NCI-H345 (cell line): Measurements from ENCODE around the gene OSM.

Experiments used
- DNase-seq: peaks from one replicate; lab custom pipeline; 2025; lab: John Stamatoyannopoulos, UW

Gene OSM

DNA sequence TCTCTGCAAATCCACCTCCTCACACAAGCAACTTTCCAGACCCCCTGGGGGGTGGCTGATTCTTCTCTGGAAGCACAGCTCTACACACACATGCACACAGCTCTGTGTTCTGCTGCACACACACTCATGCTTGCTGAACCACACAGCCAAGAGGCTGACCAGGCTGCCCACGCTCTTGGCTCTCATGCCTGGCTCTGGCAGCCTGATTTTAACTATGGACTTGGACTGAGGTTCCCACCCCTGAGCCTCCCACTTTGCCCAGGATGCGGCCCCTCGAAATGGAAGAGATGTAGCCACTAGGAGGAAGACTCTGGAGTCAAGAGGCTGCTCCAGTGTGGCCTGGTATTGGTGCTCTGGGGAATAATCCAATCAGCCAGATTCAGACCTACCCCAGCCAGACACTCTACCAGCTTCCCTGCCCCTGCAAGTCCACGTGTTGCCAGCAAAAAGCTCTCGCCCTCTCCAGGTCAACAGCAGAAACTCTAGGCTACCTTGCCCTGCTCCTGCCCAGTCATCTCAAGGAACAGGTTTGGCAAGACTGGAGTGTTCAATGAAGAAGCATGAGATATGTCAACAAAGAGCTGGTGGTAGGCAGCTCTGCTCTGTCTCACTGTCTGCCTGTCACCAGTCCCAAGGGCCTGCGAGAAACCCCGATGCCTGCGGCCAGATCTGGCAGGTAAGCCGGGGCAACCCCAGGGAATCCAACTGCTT is 31.5 kb upstream of the OSM start:
- no peak for DNase-seq

DNA sequence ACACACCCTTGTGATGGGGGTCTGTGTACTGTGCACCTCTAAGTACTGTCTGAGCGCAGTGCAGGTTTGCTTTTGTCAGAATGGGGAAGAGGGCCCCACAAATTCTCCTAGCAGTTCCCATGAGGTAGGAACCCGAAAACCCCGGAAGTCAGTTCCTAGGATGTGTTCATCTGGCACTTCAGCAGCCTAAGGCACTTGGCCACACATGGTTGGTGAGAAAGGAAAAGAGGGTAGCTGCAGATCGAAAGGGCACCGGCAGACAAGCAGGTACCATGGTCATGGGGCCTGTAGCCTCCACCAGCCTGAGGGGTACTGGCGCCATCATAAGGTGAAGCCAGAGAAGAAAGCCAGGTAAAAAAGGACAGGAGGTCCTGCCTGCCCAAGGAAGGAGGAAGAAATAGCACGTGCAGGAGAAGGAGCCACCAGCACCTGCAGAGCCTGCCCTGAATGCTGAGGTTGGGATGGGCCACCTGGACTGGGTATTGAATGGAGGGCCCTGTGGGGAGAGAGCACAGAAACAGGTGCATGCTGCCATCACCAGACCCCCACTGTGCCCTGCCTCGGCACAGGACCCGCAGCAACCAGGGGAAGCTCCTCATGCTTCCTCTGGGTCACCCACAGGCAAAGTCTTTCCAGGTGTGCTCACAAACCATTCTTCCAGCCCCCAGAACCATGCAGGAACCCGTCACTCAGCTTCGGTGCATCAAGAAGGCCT is 30.8 kb upstream of the OSM start:
- peak; percentile 31 for DNase-seq

GRCh38 chr22:30296833-30297232 is 30.2 kb upstream of the OSM start:
- DNase-seq, result no peak

GRCh38 chr22:30296324-30296723 is 29.7 kb upstream of the OSM start:
- DNase-seq, result no peak

DNA sequence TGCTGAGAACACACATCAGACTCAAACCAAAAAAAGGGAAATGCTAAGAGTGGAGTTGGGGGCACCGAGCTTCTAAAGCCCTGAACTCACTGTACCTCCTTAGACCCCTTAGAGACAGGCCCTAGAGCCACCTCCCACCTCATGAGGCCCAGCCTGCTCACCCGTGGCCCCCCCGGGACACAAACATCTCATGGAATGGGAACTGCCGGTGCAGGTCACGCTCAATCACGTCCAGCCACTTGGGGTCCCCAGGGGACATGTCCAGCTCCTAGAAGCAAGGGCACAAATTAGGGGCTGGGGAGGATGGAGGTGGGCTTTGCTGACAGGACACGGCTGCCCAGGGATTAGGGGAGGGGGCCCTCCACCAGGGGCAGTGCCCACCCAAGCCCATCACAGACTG is 28.9 kb upstream of the OSM start:
- DNase-seq, result no peak

DNA sequence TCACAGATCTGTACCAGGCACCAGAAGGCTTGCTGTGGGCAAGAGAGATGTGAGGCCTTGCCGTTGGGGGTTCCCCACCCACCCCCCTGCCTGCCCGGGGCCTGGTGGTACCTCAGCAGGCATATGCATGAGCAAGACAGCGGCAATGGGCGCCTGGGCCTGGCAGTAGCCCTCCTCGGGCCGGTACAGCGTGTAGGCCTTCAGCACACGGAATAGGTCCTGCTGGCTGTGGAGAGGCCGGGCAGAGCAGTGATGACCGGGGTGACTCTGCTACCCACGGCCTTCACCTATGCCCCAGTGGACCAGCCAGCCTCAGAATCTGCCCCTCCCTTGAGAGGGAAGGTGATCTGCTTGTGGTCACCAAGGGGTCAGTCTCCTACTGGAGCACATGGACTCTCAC is 28.2 kb upstream of the OSM start:
- DNase-seq, result no peak

DNA sequence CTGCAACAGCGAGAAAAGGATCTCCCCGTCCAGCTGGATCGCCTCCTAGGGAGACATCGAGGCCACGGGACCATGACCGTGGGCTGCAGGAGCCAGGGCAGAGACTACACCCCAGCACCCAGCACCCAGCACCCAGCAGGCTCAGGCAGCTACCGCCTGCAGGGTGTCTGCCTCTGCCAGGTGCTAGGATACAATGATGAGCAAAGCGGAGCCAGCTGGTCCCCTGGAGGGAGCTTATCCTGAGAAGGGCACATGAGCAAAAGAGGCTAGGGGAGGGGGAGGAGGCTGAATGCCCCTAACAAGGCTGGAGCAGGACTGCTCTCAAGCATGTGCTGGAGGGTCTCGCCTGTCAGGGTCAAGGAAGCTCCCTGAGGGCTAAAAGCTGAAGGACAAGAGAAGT is 27.4 kb upstream of the OSM start:
- peak; percentile 60 for DNase-seq

- DNase-seq, result no peak
Observed at GRCh38 chr22:30293026-30293425, 26.4 kb upstream of the OSM start.

- DNase-seq, result no peak
Observed at GRCh38 chr22:30292069-30292970, 25.7 kb upstream of the OSM start.

DNA sequence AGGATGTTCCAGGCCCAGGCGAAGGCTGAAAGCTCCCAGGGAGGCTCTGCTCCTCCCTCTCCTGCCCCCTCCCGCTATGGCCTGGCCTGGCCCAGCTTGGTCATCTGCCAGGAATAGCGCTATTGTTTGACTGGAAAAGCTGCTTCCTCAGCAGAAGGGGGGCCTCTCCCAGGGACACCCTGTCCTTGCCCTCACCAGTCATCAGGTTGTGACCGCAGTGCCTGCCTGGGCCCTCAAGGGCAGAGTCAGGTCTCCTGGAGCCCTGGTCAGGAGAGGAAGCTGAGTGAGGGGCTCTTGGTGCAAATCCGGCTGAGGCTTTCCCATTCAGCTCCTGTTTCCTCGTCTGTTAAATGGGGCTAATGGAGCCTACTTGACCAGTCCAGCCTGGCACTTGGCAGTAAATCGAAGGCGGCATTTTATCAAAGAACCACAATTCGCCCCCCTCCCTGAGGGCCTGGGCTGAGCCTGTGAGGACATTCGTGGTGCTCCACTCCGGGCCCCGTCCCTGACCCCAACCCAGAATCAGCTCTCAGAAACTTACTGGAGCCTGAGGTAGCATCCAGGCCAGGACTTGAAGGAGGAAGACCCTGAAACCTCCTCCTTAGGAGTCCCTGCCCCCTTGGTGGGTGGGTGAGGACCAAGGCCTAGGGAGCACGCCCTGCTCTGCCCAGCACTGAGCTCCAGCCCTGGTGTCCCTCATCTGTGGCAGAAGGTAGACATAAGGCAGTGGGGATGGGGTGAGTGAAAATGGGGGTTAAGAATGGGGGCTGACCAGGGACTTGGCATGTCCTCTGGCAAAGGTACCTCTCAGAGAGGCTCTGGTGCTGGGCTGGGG is 24.6 kb upstream of the OSM start:
- DNase-seq, result peak; percentile 54

- DNase-seq, result peak; percentile 54
Observed at GRCh38 chr22:30290342-30291057, 23.8 kb upstream of the OSM start.

DNA sequence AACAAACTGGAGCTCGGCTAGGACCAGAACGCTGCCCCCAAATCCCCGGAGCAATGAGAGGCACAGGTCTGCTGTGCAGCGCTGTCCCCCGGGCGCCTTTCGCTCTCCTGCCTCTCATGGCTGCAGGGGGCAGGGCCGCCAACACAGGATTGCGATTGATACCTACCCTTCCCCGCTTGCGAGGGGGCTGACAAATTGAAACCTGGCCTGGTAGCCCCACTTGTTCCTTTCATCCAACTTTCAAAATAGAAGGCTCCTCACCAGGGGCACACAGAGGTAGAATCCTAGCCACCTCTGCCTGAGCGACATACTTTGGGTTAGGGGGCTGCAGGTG is 23.3 kb upstream of the OSM start:
- no peak for DNase-seq

GRCh38 chr22:30289141-30289979 is 22.7 kb upstream of the OSM start, which contains the start of gene CASTOR1:
CASTOR1 (minus strand) TSS chr22:30289505; CDS start chr22:30289497, 8 bp downstream.
- peak; percentile 94 for DNase-seq

DNA sequence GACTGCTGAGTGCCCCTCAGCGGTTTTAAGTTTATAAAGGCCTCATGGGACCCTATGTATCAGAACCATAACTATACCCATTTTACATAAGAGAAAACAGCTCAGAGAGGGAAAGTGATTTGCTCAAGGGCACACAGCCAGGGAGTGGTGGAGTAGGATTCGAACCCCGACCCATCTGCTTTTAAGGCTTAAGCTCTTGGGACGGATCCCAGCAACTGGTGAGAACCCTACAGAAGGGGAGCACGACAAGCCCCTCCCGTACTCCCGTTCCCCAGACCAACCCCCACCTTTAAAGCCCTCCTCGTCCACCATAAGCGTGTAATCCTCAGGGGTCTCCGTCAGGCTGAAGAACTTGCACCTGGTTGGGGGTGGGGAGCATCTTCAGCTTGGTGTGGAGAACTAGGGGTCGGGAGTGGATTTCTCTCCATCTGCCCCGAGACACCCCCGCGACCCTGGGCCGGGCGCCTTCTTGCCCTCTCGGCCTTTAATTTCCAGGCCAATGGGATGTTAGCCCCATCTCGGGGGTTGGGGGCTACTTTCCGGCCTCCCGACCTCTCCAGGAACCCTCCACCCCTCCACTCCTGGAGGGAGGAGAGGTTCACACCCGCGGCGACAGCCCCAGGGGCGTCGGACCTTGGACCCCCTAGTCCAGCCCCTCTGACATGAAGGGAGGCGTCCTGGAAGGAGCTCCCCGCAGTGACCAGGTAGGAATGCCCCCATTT is 21.9 kb upstream of the OSM start:
- no peak for DNase-seq

DNA sequence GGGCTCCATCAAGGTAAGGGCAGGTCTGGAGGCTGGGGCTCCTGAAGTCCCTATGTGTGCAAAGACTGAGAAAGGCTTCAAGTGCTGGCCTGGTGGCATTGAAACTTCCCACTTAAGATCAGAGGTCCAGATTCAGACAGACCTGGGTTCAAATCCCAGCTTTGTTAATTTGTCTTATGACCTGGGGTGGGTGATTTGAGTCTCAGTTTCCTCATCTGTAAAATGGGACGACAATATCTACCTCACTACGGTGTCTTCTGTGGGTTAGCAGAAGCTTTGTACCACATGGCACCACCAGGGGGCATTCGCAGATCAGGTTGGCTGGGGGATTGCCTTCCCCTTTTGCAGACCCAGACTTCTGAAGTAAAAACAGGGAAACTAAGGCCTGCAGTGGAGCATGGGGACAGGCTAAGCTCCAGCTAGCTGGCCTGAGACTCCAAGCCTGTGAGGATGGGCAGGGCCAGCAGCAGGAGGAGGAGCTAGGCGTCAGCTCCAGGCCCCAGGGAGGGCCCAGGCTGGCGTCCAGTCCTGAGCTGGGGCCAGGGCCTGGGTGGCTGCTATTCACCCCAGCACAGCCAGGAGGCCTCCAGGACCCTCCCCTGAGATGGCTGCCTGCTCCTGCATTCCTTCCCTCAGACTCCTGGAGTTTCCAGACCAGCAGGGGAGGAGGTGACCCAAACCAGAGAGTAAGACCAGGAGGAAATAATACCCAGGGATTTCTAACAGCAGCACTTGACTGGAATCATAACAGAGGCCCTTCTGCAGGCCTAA is 21.2 kb upstream of the OSM start:
- peak; percentile 50 for DNase-seq

DNA sequence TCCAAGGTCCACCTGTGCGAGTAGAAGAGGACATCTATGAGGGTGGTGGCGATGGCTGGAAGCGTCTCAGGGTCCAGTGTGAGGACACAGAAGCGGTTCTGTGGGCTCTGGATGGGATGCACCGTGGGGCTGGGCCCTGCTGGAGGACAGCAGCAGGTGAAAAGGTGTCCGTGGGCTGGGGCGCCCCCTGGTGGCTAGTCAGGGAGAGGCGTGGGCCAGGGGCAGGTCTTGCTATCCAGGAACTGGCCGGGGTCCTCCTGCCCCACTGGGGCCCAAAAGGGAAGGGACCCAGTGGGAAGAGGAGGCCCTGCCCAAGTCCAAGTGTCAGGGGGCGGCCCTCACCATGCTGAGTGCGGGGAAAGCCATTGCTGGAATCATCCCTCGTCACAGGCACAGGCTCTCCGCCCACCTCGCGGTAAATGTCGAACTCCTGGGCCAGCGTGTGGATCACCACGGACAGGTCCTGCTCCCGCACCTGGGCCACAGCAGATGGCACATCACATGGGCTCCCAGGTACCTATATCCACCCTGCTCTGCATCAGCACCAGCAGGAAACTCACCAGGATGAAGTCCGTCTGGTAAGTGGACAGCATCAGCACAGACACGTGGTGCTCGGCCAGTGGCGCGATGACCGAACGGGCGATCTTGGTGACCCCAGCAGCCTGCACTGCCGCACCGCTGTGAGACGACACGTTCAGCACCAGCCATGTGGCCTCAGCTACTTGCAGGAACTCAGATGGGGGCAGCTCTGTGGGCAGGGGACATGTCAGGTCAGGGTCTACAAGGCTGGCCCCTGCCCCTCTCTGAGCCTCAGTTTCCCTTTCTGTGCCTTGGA is 20.4 kb upstream of the OSM start:
- DNase-seq, result peak; percentile 33

DNA sequence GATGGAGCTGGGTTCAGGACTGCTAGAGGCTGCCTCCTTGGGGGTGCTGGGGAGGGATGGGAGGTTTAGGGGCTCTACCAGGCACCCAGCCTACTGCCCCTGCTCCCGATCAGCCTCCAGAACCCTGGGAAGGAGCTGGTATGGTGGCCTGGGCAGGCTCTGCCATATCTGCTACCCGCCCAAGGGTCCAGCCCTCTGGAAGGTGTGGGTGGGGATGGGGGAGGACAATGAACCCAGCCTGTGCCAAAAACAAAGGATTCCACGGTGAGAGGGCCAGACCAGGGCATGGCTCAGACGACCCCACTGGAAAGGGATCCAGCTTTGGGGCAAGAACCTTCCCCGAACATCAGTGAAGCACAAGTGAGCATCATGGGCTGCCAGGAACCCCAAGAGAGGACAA is 19.7 kb upstream of the OSM start:
- DNase-seq, result no peak

- no peak for DNase-seq
Observed at GRCh38 chr22:30285846-30286200, 19.2 kb upstream of the OSM start.
